GM19023 (cell line): Measurements from ENCODE around the gene MCCC1.
"Not testable (repeated sequence)": the region's sequence is repeated elsewhere in the genome, so short reads cannot be mapped to it uniquely, and the experiment has no call there.

ENCODE experiments used
- ATAC-seq: cut with Tn5 transposase; IDR thresholded peaks from one replicate; pipeline ENCODE4 v1.9.1; 2021; ENCODE audit warnings: mild to moderate bottlenecking, moderate library complexity; ENCODE audit not compliant: unreplicated experiment

Gene MCCC1

GRCh38 chr3:183058351-183058750, 40.9 kb downstream of the MCCC1 start:
- no peak for ATAC-seq

- ATAC-seq: no peak
Observed at GRCh38 chr3:183050706-183051105, 48.6 kb downstream of the MCCC1 start.

DNA sequence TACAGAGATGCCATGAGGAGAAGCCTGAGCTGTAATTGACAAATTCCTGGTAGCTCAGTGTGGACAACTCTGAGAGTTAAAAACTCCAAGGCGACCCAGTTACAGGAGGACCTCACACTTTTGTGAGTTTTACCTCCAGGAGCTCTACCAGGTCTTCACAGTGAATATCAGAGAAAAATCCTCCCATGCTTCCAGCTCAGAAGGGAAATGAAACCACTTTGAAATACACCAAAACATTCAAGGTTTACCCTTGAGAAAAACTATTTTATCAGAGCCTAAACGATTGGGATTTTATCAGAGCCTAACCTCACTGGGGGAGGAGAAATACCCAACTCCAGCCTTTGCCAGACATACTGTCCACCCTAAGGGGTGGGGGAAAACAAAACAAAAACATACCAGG, 52.4 kb downstream of the MCCC1 start:
- ATAC-seq: no peak

DNA sequence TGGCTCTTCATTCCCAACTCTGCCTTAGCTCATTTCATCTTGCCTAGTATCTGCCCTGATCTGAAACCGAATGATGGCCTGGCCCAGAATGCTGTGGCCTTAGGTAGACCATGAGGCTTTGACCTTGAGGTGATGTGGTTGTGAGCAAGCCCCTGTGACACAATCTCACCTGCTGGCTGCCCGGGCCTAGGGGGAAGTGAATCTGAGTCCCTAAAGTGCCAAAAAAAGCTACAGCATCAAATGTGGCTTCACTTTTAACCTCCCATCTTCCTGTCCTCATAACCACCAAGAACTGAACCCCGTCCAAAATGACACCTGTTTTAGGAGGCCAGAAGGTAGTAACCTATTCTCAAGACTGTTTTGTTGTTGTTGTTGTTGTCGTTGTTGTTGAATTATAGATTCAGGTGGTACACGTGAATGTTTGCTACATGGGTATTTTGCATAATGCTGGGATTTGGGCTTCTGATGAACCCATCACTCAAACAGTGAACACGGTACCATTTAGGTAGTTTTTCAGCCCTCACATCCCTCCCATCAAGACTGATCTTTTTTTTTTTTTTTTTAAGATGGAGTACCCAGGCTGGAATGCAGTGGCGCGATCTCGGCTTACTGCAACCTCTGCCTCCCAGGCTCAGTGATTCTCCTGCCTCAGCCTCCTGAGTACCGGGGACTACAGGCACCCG, 54.6 kb downstream of the MCCC1 start:
- ATAC-seq: peak; percentile 97

DNA sequence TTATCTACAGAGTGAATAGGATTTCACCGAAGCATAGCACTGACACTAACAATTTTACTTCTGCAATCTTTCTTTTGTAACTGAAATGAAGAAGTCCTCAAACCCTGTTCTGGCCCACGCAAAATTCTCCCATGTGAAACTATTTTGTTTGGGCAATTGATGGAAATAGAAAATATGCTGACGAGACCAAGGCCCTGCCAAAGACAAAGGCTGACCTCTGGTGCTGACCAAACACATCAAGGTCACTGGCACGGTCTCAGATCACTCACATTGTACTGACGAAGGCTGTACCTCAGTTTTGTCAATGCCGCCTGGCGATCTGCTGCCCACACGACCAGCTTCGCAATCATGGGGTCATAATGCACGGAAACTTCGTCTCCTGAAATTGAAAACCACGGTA, 60.5 kb downstream of the MCCC1 start:
- ATAC-seq: no peak

DNA sequence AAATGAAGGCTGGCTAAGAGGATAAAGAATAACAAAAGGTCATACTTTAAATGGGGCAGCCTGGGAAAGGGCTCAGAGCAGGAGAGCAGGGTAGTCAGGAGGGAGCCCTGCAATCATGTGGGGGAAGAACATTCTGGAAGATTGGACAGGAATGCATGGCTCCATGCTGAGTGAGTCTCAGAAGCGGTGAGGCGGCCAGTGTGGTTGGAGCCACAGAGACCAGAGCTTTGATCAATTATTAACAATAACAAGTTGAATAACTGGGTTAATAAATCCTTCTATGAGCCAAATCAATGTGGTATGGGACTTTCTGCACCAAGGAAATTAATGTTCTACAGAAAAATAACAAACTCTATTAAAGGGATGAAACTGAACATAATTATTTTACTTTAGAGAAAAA, 61.1 kb downstream of the MCCC1 start:
- no peak for ATAC-seq

- no peak for ATAC-seq
Observed at GRCh38 chr3:183033746-183034145, 65.5 kb downstream of the MCCC1 start.

DNA sequence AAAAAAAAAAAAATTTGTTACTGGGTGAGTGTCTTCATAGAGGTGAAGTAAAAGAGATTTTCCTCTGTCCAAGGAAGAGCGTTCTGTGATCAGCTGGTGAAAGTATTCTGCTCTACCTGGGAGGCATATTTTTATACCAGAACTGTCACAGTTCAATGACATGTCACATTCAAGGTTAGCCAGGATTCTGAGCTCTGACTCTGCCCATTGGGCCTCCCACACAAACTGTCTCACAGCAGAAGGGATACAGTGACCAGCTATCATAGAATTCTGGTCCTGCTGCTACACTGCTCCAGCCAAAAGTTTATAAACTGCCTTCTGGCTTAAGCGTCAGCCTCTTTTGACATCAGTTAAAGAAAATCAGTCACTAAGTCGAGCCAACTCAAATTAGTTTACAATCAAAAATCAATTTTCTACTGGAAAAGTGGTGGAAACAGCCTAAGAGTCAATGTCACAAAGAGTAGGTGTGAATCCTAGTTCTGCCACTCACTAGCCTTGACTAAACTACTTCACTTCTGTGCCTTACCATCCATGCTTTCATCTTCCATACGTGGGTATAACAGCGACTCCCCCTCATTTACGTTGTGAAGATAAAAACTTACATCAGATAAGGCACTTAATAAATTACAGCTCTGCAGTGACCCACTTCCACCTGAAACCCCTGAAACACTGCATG, 66.3 kb downstream of the MCCC1 start:
- ATAC-seq: no peak

DNA sequence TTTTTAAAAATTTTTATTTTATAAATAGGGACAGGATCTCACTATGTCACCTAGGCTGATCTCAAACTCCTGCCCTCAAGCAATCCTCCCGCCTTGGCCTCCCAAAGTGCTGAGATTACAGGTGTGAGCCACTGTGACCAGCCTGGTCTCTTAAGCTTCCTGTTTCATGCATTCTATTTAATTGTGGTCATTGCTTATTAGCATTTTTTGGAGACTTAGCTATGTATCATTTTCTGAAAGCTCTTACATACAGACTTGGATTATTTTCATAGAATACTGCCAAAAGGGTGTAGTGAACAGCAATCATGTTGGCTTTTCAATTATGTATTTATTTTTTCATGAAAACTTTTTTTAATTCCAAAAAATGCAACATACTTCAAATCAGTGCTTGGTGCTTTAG, 67.5 kb downstream of the MCCC1 start:
- ATAC-seq: no peak

DNA sequence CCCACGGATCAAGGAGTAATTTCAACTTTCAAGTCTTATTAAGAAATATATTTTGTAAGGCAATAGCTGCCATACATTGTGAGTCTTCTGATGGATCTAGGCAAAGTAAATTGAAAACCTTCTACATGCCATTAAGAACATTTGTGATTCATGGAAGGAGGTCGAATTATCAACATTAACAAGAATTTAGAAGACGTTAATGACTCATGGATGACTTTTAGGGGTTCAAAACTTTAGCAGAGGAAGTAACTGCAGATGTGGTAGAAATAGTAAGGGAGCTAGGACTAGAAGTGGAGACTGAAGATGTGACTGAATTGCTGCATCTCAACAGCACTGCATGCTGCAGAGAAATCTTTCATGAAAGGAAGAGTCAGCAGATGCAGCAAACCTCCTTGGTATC, 70.9 kb downstream of the MCCC1 start:
- no peak for ATAC-seq

- ATAC-seq: no peak
Observed at GRCh38 chr3:183027276-183027675, 72.0 kb downstream of the MCCC1 start.

GRCh38 chr3:183022936-183023516, 76.3 kb downstream of the MCCC1 start:
- no peak for ATAC-seq

GRCh38 chr3:183018421-183019192, 80.7 kb downstream of the MCCC1 start:
- ATAC-seq: no peak

DNA sequence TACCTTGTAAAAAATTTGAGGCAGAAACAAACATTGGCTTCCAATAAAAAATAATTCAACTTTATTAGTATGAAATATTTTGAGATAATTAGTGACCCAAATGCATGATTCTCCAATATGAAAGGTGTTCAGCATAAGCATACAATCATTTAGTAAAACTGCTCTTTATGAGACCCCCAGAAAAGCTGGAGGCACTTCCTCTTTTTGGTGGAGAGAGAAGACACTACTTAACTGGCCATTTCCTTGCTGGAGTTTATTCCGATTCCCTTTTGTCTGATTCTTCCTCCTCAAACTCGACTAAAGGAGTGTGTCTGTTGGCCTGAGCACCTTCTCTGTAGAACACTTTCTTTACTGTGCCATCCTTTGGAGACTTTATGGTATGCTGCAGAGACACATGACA, 84.1 kb downstream of the MCCC1 start:
- no peak for ATAC-seq

- ATAC-seq: no peak
Observed at GRCh38 chr3:183013856-183014255, 85.4 kb downstream of the MCCC1 start.

- ATAC-seq: no peak
Observed at GRCh38 chr3:183013074-183013473, 86.2 kb downstream of the MCCC1 start.

DNA sequence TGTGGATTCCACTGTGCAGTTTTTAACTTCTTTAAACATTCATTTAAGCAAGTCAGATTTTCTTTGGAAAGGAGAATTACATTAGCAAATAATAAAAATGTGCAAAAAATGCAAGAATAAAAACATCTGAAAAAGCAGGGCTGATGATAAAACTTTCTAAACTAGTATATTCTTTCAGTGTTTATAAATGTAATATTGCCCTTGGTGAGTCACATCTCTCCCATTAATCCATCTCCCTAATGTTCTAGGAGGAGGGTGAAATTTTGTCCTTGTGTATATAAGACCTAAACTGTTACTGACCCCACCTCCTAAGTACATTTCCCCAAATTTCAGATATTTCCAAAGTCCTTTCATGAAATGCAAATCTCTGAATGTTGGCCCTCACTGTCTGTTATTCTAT, 90.5 kb downstream of the MCCC1 start:
- ATAC-seq: no peak

GRCh38 chr3:183008303-183008702, 91.0 kb downstream of the MCCC1 start:
- no peak for ATAC-seq

DNA sequence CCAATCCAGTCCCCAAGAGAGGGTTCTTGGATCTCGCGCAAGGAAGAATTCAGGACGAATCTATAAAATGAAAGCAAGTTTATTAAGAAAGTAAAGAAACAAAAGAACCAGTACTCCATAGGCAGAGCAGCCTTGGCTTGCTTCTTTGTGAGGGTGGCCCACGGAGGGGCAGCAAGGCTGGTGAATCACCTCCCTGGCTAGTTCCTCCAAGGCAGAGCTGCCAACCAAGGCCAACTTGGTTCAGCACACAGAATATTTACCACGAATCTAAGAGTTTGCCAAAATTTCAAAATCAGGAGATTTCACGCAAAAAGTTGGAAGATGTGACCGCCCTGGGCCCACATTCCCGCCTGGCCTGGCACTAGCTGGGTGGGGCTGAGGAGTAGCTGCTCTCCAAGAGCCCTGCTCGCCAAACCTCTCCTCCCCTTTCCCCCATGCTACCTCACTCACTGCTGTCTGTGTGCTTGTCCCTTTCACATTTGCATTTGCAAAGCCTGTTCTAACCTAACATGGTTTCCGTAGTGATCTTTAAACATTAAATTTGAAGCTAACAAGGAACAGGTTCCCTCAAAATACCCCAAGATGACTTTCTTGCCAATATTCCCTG, 92.8 kb downstream of the MCCC1 start:
- ATAC-seq: no peak

- no peak for ATAC-seq
Observed at GRCh38 chr3:182999767-183000166, 99.5 kb downstream of the MCCC1 start.

DNA sequence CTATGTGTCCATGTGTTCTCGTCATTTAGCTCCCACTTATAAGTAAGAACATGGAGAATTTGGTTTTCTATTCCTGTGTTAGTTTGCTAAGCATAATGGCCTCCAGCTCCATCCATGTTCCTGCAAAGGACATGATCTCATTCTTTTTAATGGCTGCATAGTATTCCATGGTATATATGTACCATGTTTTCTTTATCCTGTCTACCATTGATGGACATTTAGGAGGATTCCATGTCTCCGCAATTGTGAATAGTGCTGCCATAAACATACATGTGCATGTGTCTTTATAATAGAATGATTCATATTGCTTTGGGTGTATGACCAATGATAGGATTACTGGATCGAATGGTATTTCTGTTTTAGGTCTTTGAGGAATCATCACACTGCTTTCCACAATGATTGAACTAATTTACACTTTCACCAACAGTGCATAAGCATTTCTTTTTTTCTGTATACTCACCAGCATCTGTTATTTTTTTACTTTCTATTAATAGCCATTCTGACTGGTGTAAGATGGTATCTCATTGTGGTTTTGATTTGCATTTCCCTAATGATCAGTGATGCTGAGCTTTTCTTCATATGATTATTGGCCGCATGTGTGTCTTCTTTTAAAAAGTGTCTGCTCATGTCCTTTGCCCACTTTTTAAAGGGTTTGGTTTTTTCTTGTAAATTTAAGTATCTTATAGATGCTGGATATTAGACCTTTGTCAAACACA, 105.7 kb downstream of the MCCC1 start:
- not testable (repeated sequence) for ATAC-seq
